CD4-positive, alpha-beta T cell treated with Interleukin-10 for 1 hour (primary cell): ENCODE results near the gene TMA7.

Source experiments
- DNase-seq: peaks from one replicate; pipeline ENCODE4 v3.0.0-alpha.2; 2020

The TMA7 gene

DNA sequence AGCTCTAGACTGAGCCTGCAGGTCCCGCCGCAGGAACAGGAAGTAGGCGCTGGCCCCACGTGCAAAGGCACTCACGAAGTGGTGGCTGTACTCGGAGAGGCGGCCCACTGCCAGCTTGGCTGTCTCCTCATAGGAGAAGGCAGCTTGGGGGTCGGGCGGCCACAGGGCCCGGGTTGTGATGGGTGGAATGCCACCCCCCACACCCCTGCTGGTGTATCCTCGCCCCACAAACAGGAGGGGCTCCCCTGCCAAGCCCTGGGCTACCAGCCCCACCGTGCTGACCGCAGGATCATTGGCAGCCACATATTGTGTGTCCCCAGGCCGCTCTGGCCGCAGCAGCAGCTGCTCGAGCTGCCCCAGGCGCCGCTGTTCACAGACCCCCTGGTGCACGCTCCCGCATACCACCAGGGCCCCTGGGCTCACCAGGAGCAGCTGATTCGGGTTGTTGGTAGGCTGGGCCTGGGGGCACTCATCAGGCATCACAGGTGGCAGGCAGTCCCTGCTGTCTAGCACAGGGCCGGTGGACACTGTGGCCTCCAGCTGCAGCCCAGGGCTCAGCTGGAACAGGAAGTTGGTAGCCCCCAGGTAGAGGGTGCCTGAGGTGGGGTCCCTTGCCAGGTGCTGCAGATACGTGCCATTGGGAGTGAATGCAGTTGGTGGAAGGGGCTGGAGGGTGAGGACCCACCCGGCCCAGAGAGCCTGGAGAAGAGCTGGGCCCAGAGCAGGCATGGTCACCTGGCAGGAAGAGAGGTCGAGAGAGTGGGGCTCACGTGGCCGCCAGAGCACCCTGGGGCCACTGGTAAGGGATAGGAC lies 16.0 kb upstream of the TMA7 start:
- DNase-seq = no peak

- no peak for DNase-seq
Observed at GRCh38 chr3:48425281-48425812, 14.7 kb upstream of the TMA7 start.

- no peak for DNase-seq
Observed at GRCh38 chr3:48426401-48426909, 13.6 kb upstream of the TMA7 start.

DNA sequence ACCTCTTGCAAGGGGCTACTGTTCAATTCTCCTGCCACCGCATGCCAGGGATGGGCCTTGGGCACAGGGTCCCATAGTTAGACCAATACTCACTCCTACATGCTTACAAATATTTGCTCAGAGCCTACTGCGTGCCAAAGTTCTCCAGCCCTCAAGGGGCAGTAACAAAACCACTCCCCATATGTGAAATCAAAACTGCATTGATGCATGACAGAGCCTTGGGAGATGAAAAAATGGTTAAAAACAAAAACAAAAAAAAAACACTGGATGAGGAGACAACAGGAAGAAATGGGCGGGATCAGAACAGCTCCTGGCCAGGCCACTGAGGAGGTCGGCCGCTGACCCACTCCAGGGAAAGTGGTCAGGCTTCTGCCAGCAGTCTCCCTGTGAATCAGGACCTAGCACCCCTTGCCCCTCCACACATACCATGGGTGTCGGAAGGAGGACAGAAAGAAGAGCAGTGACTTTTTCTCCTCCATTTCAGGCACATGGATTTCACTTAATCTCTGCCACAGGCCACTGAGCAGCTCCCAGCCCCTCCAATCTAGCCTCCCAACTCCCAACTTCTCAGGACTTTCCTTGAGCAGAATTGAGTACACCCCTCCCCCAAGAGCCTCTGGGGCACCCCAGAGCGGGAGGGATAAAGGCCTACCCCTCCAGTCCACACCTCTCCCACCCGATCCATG lies 13.0 kb upstream of the TMA7 start:
- no peak for DNase-seq

DNA sequence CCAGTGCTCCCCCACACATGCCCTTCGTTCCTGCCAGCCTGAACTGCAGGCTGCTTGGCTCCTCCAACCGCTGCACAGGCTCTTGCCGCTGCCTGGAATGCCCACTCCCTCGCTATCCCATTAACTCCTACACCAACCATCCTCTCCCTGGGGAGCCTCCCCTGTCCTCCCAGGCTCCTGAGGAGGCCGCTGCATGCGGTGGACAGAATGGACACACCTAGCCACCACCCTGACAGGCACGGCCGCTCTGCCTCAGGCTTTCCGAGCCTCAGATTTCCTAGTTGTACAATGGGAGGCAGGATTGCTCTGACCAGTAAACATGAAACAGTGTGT lies 12.5 kb upstream of the TMA7 start:
- DNase-seq = no peak

GRCh38 chr3:48428088-48428571 lies 11.9 kb upstream of the TMA7 start:
- no peak for DNase-seq

DNA sequence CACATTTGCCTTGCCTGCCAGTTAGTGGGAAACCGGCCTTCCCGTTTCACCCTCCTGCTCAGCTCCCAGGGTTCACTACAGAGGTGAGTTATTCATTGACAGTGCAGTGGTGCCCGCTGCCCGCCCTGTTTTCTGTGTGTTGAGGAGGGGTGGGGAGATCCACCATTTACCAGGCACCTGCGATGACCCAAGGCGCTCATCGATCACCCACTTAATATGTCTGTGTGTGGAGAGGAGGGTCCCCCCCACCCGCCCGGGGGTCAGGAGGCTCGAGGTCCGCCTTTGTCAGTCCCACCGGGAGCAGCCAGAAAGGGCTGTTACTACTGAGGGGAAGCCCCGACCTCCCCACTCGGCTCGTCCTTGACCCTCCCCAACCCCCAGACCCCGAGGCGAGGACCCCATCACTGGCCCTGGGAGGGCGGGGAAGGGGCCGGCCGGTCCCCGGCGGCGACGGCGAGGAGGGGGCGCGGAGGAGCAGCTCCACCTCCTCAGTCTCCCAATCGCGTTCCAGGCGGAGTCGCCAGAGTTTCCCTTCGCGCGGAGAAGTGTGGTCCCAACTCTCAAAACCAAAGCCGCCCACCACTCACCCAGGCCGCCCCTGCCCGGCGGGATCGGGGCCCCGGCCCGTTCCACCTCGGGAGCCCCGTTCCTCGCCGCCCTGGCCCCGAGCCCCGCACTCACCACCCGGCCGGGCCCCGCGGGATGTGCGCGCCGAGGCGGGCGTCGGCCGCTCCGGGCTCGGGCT lies 11.3 kb upstream of the TMA7 start:
- DNase-seq = no peak

GRCh38 chr3:48429317-48429959 lies 10.6 kb upstream of the TMA7 start:
- DNase-seq = peak; percentile 73

- DNase-seq = no peak
Observed at GRCh38 chr3:48429960-48430707, 9.9 kb upstream of the TMA7 start, which contains the start of gene PLXNB1. Gene PLXNB1, minus strand, starts transcription at chr3:48430086. Its CDS starts 5,475 bp downstream, at chr3:48424611.

DNA sequence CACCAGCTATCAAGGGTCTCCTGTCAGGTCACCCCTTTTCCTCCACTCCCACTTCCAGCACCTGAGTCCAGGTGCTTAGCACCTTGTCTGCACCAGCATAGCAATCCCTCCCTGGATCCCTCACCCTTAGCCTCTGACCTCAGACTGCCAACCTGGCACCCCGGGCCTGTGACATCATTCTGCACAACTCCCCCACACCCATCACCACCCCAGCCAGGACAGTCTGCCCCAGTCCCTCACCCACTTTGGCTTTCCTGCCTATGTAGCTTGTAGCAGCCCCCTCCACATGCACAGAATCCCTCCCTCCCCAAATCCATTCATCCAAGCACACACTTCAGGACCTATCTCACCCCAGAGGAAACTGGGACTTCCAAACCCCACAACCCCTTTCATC lies 9.4 kb upstream of the TMA7 start:
- DNase-seq = no peak

- DNase-seq = no peak
Observed at GRCh38 chr3:48431224-48432029, 8.6 kb upstream of the TMA7 start.

- DNase-seq = no peak
Observed at GRCh38 chr3:48432411-48433371, 7.4 kb upstream of the TMA7 start.

DNA sequence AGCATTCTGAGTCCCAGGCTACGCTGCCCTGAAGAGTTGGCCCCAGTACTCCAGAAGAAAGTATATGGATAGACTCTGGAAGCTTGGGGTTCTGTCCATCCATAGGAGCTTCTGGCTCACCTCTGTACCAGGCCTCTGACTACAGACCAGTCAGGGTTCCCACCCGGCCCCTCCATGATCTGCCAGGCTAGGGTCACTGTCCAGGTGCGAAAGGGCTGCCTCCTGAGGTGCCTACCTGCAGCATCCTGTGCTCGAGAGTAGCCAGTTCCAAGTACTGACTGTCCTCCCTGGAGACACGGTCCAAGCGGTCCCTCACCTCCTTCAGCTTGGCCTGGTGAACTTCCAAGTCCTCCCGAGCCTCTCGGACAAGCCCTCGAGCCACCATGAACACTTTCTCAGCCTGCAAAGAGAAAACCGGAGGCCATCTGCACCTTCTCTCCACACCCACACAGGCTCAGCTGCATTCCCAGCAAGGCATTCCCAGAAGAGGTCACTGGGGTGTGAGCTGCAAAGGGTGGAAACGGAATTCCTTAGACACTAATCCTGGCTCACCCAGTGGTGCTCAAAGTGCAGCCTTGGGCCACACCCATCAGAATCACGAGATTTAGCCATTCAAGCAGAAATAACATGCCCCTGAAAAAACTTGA lies 6.5 kb upstream of the TMA7 start:
- DNase-seq = no peak

- no peak for DNase-seq
Observed at GRCh38 chr3:48434591-48435222, 5.3 kb upstream of the TMA7 start.

DNA sequence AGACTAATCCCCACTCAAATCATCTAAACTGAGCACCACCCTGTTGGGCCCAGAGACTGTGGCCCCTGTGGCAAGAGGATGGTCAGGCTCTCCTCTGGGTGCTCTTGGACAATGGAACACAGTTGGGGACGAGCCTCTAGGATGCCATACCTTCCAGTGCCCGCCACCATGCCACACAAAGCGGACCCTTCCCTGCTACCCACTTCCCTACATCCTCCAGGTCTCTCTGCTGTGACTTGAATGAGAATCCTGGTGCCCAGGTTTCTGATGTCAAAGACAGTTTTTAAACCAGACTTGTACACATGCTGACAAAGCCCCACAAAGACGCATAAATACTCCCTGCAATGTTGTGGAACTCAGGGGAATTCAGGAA lies 4.8 kb upstream of the TMA7 start:
- no peak for DNase-seq

DNA sequence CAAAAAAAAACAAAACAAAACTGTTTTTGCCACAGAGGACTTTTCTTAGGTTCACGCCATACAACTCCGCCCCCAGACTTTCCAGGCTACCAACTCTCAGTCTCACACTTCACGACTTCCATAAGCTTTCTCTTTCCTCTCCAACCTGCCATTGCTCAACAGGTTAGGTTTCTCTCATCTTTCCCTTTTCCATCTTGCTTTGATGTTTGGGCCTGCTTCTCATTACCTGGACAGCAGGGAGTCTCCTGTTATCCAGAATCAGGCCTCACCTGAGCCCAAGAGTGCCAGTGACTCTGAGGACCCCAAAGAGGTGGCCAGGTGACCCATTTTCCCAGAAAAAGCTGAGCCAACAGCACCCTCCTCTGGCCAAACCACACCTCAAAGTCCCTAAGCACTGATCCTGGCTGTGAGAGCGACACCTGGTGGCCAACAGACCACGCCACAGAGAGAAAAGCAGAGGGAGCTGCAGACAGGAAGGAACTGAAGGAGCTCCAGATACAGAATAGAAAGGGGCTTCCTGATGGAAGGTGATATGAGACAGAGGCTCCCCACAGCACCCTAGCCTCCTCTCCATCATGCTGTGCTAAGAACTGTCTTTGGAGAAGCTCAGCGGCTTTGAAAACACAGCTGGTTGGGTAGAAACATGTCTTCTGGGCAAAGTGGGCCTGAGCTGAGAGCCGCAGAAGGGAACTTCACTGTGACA lies 4.1 kb upstream of the TMA7 start:
- peak; percentile 89 for DNase-seq

DNA sequence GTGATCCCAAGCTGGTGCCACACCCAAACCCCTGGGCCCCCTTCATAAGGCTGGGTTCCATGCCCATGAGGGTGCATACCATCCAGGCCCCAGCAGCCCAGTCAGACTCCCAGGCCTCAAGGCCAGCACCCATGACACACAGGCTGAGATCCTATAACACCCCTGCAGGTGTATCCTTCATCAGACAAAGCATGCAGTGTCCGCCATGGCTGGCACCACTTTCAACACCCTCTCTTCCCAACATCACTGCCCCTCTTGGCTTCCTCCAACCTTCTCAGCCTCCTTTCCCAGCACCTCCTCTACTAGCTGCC lies 3.6 kb upstream of the TMA7 start:
- no peak for DNase-seq

- DNase-seq = no peak
Observed at GRCh38 chr3:48436855-48437254, 3.2 kb upstream of the TMA7 start.
